NCI-H1105 (cell line): ENCODE measurements around the gene UGT1A10.

Source experiments
- DNase-seq: peaks from one replicate; lab custom pipeline; 2025; lab: John Stamatoyannopoulos, UW

UGT1A10 gene

GRCh38 chr2:233822101-233822771 is 186.0 kb downstream of the UGT1A10 start:
- DNase-seq = no peak
